HepG2 (cell line): ENCODE measurements around the gene TEX53. TPM values are rescaled to one million over a fixed set of nuclear protein-coding genes. Genes with fewer than 3 reads are reported as not detected.

Experiments
- ATAC-seq: fragments of 200-7000 bp; cut with Tn5 transposase; 3 replicates; pipeline ENCODE4 v1.9.1; 2020; ENCODE audit warnings: mild to moderate bottlenecking, moderate library complexity
- BruUV-seq: library from RNA; stranded (reverse); fragments of 400-500 nt; replicated peaks from 2 replicates; lab custom pipeline; 2021; lab: Mats Ljungman, UMichigan
- CTCF ChIA-PET: fragments of 300-600 bp; formaldehyde crosslinking; extraction: SDS; loops from one replicate; lab custom pipeline; 2021; ENCODE audit warnings: low total read pairs, inconsistent platforms, low intra/inter-chr PET ratio; lab: Yijun Ruan, JAX
- POLR2A ChIA-PET: fragments of 350-600 bp; sonication (Branson Sonifier 250); formaldehyde crosslinking; loops from one replicate; lab custom pipeline; 2020; ENCODE audit warnings: antibody characterized with exemption, inconsistent platforms; lab: Yijun Ruan, JAX
- DNase-seq: peaks from one replicate; pipeline ENCODE4 v3.0.0-alpha.2; 2015; ENCODE audit warnings: low spot score
- FAIRE-seq: peaks from 3 replicates; lab custom pipeline; 2011; peaks lifted over from hg19 to GRCh38; lab: Jason Lieb, UNC
- H2AFZ ChIP-seq: one replicate; pipeline ENCODE4 v1.6.1; 2011; ENCODE audit warnings: low read length, inconsistent platforms
- H3K27ac ChIP-seq: fragments of 300-600 bp; 3 replicates; pipeline ENCODE4 v1.8.0; 2011; ENCODE audit warnings: mixed run types, mild to moderate bottlenecking, mixed read lengths, low read length, inconsistent platforms; ENCODE audit not compliant: insufficient read depth; ENCODE audit errors: extremely low read length
- H3K27me3 ChIP-seq, 2 experiments: fragments of 200-600 bp in 1 of 2; 2 replicates in 1 of 2; 3 replicates in 1 of 2; pipeline versions ENCODE4 v1.6.0 to v1.8.0; 2011; ENCODE audit warnings: low read length in 2 of 2, mild to moderate bottlenecking in 2 of 2, moderate library complexity in 2 of 2, inconsistent platforms in 1 of 2; ENCODE audit not compliant: insufficient read depth in 2 of 2, control insufficient read depth in 1 of 2
- H3K36me3 ChIP-seq, 2 experiments: fragments of 200-600 bp in 1 of 2; replicated peaks in 1 of 2; 2 replicates in 1 of 2; 3 replicates in 1 of 2; pipeline versions ENCODE4 v1.5.1 to v1.8.0; 2011; ENCODE audit warnings: low read length in 2 of 2, inconsistent platforms in 1 of 2; ENCODE audit not compliant: insufficient read depth in 2 of 2, control insufficient read depth in 1 of 2
- H3K4me1 ChIP-seq: 2 replicates; pipeline ENCODE4 v1.5.1; 2012; ENCODE audit warnings: low read length, inconsistent platforms; ENCODE audit not compliant: insufficient read depth
- H3K4me2 ChIP-seq: 2 replicates; pipeline ENCODE4 v1.6.0; 2011; ENCODE audit warnings: low read depth, low read length, inconsistent platforms
- H3K4me3 ChIP-seq, 3 experiments: fragments of 200-600 bp in 1 of 3; sonication (generic), shearing (Covaris generic) in 1 of 3; replicated peaks in 1 of 3; 2 replicates each; pipeline ENCODE4 v1.5.1; 2011 to 2016; ENCODE audit warnings: low read length in 3 of 3, inconsistent platforms in 2 of 3, low read depth in 2 of 3, mild to moderate bottlenecking in 2 of 3, control low read depth in 1 of 3, mixed read lengths in 1 of 3; ENCODE audit not compliant: insufficient read depth in 1 of 3
- H3K79me2 ChIP-seq: one replicate; pipeline ENCODE4 v1.6.1; 2011; ENCODE audit warnings: low read length, inconsistent platforms; ENCODE audit not compliant: insufficient read depth
- H3K9ac ChIP-seq: 2 replicates; pipeline ENCODE4 v1.6.0; 2011; ENCODE audit warnings: mild to moderate bottlenecking, low read depth, low read length, inconsistent platforms; ENCODE audit not compliant: insufficient read depth
- H3K9me3 ChIP-seq: 2 replicates; pipeline ENCODE4 v1.5.1; 2012; ENCODE audit warnings: mild to moderate bottlenecking, low read length
- H4K20me1 ChIP-seq: 2 replicates; pipeline ENCODE4 v1.6.0; 2011; ENCODE audit warnings: inconsistent platforms, mild to moderate bottlenecking, low read length, moderate library complexity; ENCODE audit not compliant: insufficient read depth
- ARNTL ChIP-seq: sonication (generic); formaldehyde crosslinking; IDR thresholded peaks from 2 replicates; pipeline ENCODE4 v1.4.0; 2020; ENCODE audit warnings: mild to moderate bottlenecking, missing genetic modification reagents
- CCDC6 ChIP-seq: sonication (generic); formaldehyde crosslinking; IDR thresholded peaks from 2 replicates; pipeline ENCODE4 v1.8.1; 2022; ENCODE audit warnings: mild to moderate bottlenecking, missing genetic modification reagents, moderate library complexity
- EZH2 ChIP-seq: conservative IDR thresholded peaks from 2 replicates; pipeline ENCODE4 v1.6.1; 2012; ENCODE audit warnings: mild to moderate bottlenecking, low read depth, low read length, moderate library complexity
- KDM6A ChIP-seq: IDR thresholded peaks from 2 replicates; pipeline ENCODE4 v1.6.1; 2016; ENCODE audit warnings: low read depth
- KLF9 ChIP-seq: IDR thresholded peaks from 2 replicates; pipeline ENCODE4 v1.6.1; 2016; ENCODE audit warnings: low read depth
- MEIS1 ChIP-seq: sonication (generic); formaldehyde crosslinking; IDR thresholded peaks from 2 replicates; pipeline ENCODE4 v1.9.0; 2021; ENCODE audit warnings: mild to moderate bottlenecking, missing genetic modification reagents, moderate library complexity, borderline replicate concordance
- MIER2 ChIP-seq: IDR thresholded peaks from 2 replicates; pipeline ENCODE4 v1.6.1; 2016; ENCODE audit warnings: missing biosample characterization, missing genetic modification reagents
- NFE2L1 ChIP-seq: sonication (generic); formaldehyde crosslinking; IDR thresholded peaks from 2 replicates; pipeline ENCODE4 v1.4.0; 2020; ENCODE audit warnings: missing genetic modification reagents, mild to moderate bottlenecking, borderline replicate concordance
- RAD21 ChIP-seq: fragments of 450-650 bp; formaldehyde crosslinking; IDR thresholded peaks from 2 replicates; pipeline ENCODE4 v1.5.0; 2020; ENCODE audit warnings: mild to moderate bottlenecking
- RAD51 ChIP-seq: fragments of 450-650 bp; IDR thresholded peaks from 2 replicates; pipeline ENCODE4 v1.6.1; 2016; ENCODE audit warnings: borderline replicate concordance
- REXO4 ChIP-seq: sonication (generic); formaldehyde crosslinking; IDR thresholded peaks from 2 replicates; pipeline ENCODE4 v1.8.0; 2022; ENCODE audit warnings: missing genetic modification reagents, mild to moderate bottlenecking, borderline replicate concordance
- SMC3 ChIP-seq: IDR thresholded peaks from 2 replicates; pipeline ENCODE4 v1.6.1; 2011; ENCODE audit warnings: low read length, improper control_type of control experiment
- STAG1 ChIP-seq: sonication (generic); formaldehyde crosslinking; IDR thresholded peaks from 2 replicates; pipeline ENCODE4 v1.4.0; 2020; ENCODE audit warnings: missing genetic modification reagents
- TBP ChIP-seq: sonication (generic); formaldehyde crosslinking; IDR thresholded peaks from 2 replicates; pipeline ENCODE4 v1.5.0; 2020; ENCODE audit warnings: missing genetic modification reagents
- XBP1 ChIP-seq: sonication (generic); formaldehyde crosslinking; IDR thresholded peaks from 2 replicates; pipeline ENCODE4 v1.5.0; 2020; ENCODE audit warnings: missing genetic modification reagents
- XRCC5 ChIP-seq: fragments of 200-400 bp; formaldehyde crosslinking; optimal IDR thresholded peaks from 2 replicates; pipeline ENCODE3; 2017; ENCODE audit warnings: mild to moderate bottlenecking, low read length
- YY1 ChIP-seq: IDR thresholded peaks from 2 replicates; pipeline ENCODE4 v1.6.1; 2011; ENCODE audit warnings: low read length, low read depth, moderate library complexity, mild to moderate bottlenecking; ENCODE audit not compliant: insufficient read depth, insufficient replicate concordance
- ZNF121 ChIP-seq: sonication (generic); formaldehyde crosslinking; IDR thresholded peaks from 2 replicates; pipeline ENCODE4 v1.5.0; 2020; ENCODE audit warnings: mild to moderate bottlenecking, missing genetic modification reagents
- WGBS: methylation state at CpG from one replicate; pipeline ENCODE4 v1.1.6; 2017; ENCODE audit warnings: low lambda C conversion rate; 5-methylcytosine and 5-hydroxymethylcytosine counted together
- in situ Hi-C: cut with HindIII; loops from 2 replicates; pipeline ENCODE4 v1.10.0; 2017; ENCODE audit warnings: low pct_unique_long_range_greater_than_20kb; ENCODE audit not compliant: extremely low pct_ligation_motif_present
- intact Hi-C: fragments of 100-400 bp; cut with micrococcal nuclease; formaldehyde crosslinking; loops from one replicate; pipeline ENCODE4 v1.10.0; 2022; ENCODE audit not compliant: unreplicated experiment
- polyA plus RNA-seq, 8 experiments: library from polyadenylated mRNA; depleted of rRNA in 3 of 8; stranded (reverse) in 7 of 8; unstranded in 1 of 8; fragments of >200 nt; fragmentation: Illumina TruSeq in 4 of 8; extraction: Trizol in 4 of 8; gene quantifications; 2 replicates each; pipeline versions ENCODE4 v1.2.1 to v1.2.3, GENCODE V29; 2011 to 2016; ENCODE audit warnings: low read depth in 4 of 8, missing spikeins in 1 of 8, mixed read lengths in 1 of 8; ENCODE audit not compliant: insufficient read depth in 1 of 8
- total RNA-seq, 5 experiments: library from RNA; depleted of rRNA; stranded (reverse); fragments of >200 nt; fragmentation: Illumina TruSeq; extraction: Trizol; gene quantifications; 2 replicates each; pipeline ENCODE4 v1.2.3, GENCODE V29; 2016; ENCODE audit warnings: low read depth in 1 of 5
- TF ChIP-seq, protein P1 (sequence below): sonication (generic); formaldehyde crosslinking; IDR thresholded peaks from 2 replicates; pipeline ENCODE4 v1.5.0; 2020; ENCODE audit warnings: mild to moderate bottlenecking, missing genetic modification reagents, moderate library complexity
- TF ChIP-seq, protein P2 (sequence below): sonication (generic); formaldehyde crosslinking; IDR thresholded peaks from 2 replicates; pipeline ENCODE4 v1.5.0; 2020; ENCODE audit warnings: mild to moderate bottlenecking, missing genetic modification reagents

The TEX53 gene
- total and polyA plus RNA-seq, 2 of the 13 experiments (the other 11 are each of a cell fraction or from before 2014, with no cell fraction given), result not detected

DNA sequence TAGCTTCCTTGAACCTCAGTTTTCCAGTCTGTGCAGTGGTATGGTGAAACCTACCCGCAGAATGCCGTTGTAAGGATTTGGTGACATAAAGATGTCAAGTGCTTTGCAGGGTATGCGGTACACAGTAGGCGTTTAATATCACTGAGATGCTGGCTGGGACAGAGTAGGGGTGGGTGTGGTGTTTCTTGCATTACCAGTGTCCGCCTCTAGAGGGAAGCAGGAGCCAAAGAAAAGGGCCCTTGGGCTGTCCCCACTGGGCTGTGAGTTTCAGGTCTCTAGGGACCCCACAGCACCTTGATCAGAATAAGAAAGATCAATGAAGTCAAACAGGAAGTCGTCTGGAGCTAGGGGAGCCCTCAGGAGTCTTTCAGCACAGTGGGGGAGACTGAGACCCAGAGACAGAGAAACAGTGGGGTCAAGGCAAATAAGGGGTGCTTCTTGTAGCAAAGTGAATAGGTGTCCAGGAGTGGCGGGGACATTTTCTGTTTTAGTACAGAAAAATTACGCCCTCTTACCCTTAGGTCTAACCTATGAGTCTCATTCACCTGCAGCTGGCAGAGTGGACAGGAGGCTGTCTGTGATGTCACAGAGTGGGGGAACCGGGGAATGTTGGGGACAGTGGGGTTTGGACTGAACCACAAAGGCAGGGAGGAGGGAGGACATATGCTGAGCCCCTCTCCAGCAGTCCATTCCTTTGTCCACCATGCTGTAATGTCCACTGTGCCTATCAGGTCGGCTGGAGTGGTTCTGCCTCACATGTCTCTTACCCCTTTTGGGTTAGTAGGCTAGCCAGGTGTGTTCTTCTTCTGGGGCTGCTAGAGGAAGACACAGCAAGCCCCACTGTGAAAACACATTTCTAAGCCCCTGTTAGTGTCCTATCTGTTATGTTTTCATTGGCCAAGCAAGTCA is 4.7 kb upstream of the TEX53 start:
- no peak overlapping the region for H3K4me3 ChIP-seq
- H3K79me2 ChIP-seq, result no peaks in the 10 kb centered on the region
- no peaks in the 10 kb centered on the region for H4K20me1 ChIP-seq
- no peaks in the 10 kb centered on the region for H3K9me3 ChIP-seq
- peak; percentile 22 for DNase-seq
- POLR2A ChIA-PET, result no interaction called here
- peak; percentile 96 for ATAC-seq
- FAIRE-seq, result peak; percentile 52
- CTCF ChIA-PET, result interaction anchor here (1.1 to 4.7 kb wide), 2 partner anchors 257 to 352 kb away, joined by 3 to 26 read pairs; no protein-coding TSS in a partner anchor
- no peak overlapping the region for H2AFZ ChIP-seq
- peaks cover 0 to 27% of the 10 kb centered on the region in 2 experiments; a peak in 3 of 5 replicates for H3K27me3 ChIP-seq
- H3K9ac ChIP-seq, result no peak overlapping the region
- WGBS, result 3% methylated on average over 10 of the region's 10 CpGs
- no TSS peak for BruUV-seq
- in situ Hi-C loops (no loop called here), intact Hi-C loops (loop anchor here (1.0 to 10.0 kb wide), 2 partner anchors 352 to 692 kb away; no protein-coding TSS in a partner anchor)
- H3K27ac ChIP-seq, result no peak overlapping the region
- H3K4me1 ChIP-seq, result no peaks in the 10 kb centered on the region
- no peak overlapping the region for H3K4me2 ChIP-seq
- H3K36me3 ChIP-seq, result no peaks in the 10 kb centered on the region
- no peak for TF ChIP-seq KLF9 (CRISPR knock-in tag)
- TF ChIP-seq SMC3, result peak; percentile 57
- peak; percentile 46 for TF ChIP-seq XRCC5
- no peak for TF ChIP-seq CCDC6
- TF ChIP-seq NFE2L1 (CRISPR knock-in tag), result no peak
- no peak for TF ChIP-seq RAD51
- TF ChIP-seq, protein P1, sequence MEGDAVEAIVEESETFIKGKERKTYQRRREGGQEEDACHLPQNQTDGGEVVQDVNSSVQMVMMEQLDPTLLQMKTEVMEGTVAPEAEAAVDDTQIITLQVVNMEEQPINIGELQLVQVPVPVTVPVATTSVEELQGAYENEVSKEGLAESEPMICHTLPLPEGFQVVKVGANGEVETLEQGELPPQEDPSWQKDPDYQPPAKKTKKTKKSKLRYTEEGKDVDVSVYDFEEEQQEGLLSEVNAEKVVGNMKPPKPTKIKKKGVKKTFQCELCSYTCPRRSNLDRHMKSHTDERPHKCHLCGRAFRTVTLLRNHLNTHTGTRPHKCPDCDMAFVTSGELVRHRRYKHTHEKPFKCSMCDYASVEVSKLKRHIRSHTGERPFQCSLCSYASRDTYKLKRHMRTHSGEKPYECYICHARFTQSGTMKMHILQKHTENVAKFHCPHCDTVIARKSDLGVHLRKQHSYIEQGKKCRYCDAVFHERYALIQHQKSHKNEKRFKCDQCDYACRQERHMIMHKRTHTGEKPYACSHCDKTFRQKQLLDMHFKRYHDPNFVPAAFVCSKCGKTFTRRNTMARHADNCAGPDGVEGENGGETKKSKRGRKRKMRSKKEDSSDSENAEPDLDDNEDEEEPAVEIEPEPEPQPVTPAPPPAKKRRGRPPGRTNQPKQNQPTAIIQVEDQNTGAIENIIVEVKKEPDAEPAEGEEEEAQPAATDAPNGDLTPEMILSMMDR (CRISPR knock-in tag), result peak; percentile 77
- TF ChIP-seq KDM6A (CRISPR knock-in tag), result no peak
- TF ChIP-seq EZH2, result no peak
- no peak for TF ChIP-seq REXO4
- no peak for TF ChIP-seq ZNF121 (CRISPR knock-in tag)
- TF ChIP-seq YY1, result no peak
- TF ChIP-seq MIER2 (CRISPR knock-in tag), result no peak
- peak; percentile 79 for TF ChIP-seq STAG1 (CRISPR knock-in tag)
- no peak for TF ChIP-seq TBP (CRISPR knock-in tag)
- TF ChIP-seq XBP1 (CRISPR knock-in tag), result no peak
- TF ChIP-seq MEIS1, result no peak
- TF ChIP-seq ARNTL, result no peak
- TF ChIP-seq, protein P2, sequence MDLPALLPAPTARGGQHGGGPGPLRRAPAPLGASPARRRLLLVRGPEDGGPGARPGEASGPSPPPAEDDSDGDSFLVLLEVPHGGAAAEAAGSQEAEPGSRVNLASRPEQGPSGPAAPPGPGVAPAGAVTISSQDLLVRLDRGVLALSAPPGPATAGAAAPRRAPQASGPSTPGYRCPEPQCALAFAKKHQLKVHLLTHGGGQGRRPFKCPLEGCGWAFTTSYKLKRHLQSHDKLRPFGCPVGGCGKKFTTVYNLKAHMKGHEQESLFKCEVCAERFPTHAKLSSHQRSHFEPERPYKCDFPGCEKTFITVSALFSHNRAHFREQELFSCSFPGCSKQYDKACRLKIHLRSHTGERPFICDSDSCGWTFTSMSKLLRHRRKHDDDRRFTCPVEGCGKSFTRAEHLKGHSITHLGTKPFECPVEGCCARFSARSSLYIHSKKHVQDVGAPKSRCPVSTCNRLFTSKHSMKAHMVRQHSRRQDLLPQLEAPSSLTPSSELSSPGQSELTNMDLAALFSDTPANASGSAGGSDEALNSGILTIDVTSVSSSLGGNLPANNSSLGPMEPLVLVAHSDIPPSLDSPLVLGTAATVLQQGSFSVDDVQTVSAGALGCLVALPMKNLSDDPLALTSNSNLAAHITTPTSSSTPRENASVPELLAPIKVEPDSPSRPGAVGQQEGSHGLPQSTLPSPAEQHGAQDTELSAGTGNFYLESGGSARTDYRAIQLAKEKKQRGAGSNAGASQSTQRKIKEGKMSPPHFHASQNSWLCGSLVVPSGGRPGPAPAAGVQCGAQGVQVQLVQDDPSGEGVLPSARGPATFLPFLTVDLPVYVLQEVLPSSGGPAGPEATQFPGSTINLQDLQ, result no peak
- TF ChIP-seq RAD21, result peak; percentile 56
